ENCODE measurements around the gene AMH.

AMH gene

GRCh38 chr19:2221250-2221831 is 27.8 kb upstream of the AMH start:
- DNase-seq (ENCODE audit: low read depth in 2 of 2): no peak

DNA sequence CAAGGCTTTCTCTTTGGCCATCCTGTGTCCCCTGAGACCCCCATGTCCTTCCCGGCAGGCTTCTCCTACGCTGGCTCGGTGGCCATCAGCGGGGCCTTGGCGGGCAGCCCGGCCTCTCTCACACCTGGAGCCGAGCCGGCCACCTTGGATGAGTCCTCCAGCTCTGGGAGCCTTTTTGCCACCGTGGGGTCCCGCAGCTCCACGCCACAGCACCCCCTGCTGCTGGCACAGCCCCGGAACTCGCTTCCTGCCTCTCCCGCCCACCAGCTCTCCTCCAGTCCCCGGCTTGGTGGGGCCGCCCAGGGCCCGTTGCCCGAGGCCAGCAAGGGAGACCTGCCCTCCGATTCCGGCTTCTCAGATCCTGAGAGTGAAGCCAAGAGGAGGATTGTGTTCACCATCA is 27.2 kb upstream of the AMH start:
- no peak for DNase-seq (ENCODE audit: low read depth in 2 of 2)

GRCh38 chr19:2223391-2223790 is 25.7 kb upstream of the AMH start:
- no peak for DNase-seq (ENCODE audit: low read depth in 2 of 2)

GRCh38 chr19:2223959-2224358 is 25.2 kb upstream of the AMH start:
- no peak for DNase-seq (ENCODE audit: low read depth in 2 of 2)

- DNase-seq (ENCODE audit: low read depth in 2 of 2): no peak
These were observed 24.3 kb upstream of the AMH start for GRCh38 chr19:2224754-2225349.

DNA sequence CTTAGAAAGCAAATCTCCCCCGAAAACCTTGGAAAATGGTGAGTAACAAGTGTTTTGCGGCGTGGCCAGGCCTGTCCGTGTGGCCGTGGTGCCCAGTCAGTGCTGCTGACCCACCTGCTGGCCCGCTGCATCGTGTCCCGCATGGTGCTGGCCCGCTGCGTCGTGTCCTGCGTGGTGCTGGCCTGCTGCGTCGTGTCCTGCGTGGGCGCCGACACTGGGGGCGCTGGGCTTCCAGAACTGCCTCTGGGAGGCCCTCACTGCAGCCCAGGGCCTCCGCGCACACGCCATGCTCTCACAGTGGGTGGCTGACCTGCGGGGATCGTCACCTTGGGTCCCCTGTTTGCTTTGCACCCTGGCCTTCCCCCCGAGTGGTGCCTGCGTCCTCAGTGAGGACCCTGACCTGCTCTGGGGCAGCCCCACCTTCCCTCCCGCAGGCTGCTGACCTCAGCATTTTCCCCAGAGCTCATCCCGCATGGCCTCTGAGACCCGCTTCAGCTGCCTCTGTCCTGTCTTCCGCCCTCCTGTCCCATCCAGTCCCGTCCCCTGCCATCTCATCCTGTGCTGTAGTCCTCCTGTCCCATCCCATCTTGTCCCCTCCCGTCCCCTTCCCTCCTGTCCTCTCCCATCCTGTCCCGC is 23.6 kb upstream of the AMH start:
- DNase-seq (ENCODE audit: low read depth in 2 of 2): no peak

DNA sequence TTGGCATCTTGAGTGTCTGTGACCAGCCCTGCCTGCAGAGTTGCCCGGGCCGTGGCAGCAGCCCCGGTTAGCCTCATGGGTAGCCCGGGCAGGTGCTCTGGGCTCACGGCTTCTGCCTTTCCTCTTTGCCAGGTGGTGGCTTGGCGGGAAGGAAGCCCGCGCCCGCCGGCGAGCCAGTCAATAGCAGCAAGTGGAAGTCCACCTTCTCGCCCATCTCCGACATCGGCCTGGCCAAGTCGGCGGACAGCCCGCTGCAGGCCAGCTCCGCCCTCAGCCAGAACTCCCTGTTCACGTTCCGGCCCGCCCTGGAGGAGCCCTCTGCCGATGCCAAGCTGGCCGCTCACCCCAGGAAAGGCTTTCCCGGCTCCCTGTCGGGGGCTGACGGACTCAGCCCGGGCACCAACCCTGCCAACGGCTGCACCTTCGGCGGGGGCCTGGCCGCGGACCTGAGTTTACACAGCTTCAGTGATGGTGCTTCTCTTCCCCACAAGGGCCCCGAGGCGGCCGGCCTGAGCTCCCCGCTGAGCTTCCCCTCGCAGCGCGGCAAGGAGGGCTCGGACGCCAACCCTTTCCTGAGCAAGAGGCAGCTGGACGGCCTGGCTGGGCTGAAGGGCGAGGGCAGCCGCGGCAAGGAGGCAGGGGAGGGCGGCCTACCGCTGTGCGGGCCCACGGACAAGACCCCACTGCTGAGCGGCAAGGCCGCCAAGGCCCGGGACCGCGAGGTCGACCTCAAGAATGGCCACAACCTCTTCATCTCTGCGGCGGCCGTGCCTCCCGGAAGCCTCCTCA is 22.9 kb upstream of the AMH start:
- no peak for DNase-seq (ENCODE audit: low read depth in 2 of 2)

- no peak for DNase-seq (ENCODE audit: low read depth in 2 of 2)
These were observed 22.2 kb upstream of the AMH start for GRCh38 chr19:2226840-2227360.

- DNase-seq (ENCODE audit: low read depth in 2 of 2): no peak
These were observed 21.5 kb upstream of the AMH start for GRCh38 chr19:2227415-2228156.

DNA sequence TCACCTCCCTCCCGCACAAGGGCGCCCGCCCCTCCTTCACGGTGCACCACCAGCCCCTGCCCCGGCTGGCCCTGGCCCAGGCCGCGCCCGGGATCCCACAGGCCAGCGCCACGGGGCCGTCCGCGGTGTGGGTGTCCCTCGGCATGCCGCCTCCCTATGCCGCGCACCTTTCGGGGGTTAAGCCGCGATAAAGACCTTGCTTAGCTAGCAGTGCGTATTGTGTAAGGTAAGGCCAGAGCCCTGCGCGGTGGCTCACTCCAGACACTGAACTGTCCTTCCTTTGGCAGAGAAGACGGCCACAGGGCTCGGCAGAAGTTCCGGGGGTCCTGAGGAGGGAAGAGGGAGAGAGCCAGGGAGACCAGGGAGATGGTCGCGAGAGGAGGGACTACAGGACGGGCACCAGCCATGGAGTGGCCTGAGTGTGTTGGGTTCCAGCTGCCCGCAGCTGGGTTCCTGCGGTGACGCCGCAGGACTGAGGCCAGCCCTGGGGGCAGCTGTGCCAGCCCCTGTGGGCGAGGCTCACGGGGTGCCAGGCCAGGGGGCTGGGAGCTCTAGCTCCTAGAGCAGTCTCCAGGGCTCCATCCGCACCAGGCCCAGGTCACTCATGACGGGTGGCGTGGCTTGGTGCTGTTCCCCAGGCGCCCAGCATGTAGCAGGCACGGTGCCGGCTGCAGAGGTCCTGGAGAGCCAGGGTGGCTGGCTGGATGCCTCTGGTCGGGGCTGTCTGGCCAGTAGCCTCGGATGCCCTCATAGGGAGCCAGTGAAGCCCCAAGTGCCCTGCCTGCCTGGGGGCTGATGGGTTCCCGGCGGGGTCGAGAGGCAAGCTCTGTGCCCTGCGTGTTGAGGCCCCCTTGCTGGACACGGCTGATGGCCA is 20.7 kb upstream of the AMH start:
- no peak for DNase-seq (ENCODE audit: low read depth in 2 of 2)

GRCh38 chr19:2229103-2230032 is 19.8 kb upstream of the AMH start:
- DNase-seq (ENCODE audit: low read depth in 2 of 2): no peak

DNA sequence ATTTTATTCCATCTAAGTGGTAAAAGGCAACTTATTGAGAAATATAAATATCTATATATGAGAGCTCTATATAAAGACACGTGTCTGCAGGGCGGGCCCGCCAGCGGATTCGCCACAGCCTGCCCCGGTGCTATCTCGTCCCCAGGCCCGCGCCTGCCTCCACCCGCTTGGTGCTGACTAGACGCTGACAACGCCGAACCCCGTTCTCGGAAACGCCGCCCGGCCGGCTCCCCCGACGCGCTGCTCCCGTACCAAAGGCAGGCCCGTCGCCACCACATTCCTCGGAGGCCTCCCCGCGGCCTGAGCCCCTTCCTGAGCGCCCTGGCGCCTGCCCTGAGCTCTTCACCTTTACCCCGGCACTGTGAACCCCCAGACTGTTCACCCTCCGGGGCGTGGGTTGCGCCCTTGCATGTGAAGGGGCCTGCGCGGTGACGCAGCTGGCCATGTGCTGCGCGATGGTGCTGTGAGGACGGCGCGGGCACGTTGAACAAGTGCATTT is 19.0 kb upstream of the AMH start:
- no peak for DNase-seq (ENCODE audit: low read depth in 2 of 2)

DNA sequence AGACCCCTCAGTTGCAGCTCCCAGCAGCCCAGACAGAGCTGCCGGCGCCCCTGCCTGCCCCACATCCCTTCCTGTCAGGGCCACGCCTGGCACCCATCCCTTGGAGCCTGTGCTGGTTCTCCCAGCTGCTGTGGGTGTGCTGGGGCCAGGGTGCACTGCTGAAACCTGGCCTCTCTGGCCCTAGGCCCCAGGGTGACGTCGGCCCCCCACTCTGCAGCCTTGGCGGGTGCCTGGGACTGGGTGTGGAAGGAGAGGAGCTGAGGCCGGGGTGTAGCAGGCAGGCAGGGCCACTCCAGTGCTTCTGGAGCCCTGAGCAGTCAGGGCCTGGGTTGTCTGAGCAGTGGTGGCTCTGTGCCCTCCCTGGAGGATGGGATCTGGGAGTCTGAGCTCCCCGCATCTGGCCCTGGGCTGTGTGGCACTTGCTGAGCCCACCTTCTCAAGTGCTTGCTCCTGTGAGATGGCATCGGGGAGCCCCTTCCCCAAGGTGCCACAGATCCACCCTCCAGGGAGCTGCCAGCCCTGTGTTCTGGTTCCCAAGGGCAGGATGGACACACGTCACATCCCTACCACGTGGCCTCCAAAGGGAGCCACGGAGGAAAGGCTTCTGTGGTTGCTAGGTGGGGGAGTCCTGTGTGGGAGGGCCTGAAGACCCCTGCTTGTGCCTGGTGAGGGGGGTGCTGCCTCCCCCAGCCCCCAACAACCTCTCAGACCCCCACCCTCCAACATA is 18.2 kb upstream of the AMH start:
- no peak for DNase-seq (ENCODE audit: low read depth in 2 of 2)

DNA sequence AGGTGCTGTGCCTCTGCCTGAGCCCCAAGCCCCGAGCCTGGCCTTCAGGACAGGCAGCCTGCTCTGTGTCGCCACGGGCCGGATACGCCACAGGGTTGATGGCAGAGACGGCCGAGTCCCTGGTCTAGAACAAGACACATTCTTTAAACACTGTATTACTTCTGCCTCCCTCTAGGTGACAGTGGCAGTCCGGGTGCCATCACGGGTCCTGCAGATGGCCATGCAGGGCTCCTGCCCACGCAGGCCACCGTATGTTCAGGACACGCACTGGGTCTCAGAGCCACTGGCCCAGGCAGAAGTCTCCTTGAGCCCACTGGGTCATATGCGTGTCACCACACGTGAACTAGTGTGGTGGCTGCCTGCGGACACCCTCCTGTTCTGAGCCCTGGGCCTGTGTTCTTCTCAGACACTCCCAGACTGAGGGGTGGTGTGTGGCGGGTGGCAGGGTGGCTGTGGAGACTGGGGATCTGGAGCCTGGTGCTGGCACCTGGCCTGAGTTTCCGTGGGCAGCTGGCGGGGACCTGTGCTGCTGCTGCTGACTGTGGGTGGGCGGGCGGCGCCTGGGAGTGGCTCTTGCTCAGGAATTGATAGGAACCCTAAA is 17.4 kb upstream of the AMH start:
- no peak for DNase-seq (ENCODE audit: low read depth in 2 of 2)

- no peak for DNase-seq (ENCODE audit: low read depth in 2 of 2)
These were observed 16.6 kb upstream of the AMH start for GRCh38 chr19:2232286-2233151.

DNA sequence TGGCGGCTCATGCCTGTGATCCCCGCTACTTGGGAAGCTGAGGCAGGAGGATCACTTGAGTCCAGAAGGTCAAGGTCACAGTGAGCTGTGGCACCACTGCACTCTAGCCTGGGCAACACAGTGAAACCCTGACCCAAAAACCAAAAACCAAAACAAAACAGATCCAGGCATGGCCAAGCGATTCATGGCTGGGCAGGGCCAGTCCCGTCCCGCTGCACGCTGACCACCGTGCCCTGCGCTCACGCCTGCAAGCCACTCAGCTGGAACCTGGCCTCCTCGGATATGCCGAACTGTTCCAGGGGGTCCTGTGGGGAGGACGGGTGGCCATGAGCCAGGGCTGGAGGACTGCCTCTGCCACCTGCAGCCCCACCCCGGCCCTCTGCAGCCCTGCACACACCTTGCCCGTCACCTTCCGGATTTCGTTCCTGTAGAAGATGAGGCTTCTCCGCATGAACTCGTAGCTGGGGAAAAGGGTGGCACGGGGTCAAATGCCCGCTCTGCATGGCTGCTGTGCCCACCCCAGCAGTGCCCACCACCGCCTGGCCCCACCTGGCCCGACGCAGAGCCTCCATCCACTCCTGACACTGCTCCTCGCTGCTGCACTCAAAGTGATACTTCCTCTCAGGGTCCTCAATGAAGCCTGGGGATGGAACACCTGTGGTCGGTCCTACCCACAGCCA is 15.4 kb upstream of the AMH start:
- DNase-seq (ENCODE audit: low read depth in 2 of 2): no peak

DNA sequence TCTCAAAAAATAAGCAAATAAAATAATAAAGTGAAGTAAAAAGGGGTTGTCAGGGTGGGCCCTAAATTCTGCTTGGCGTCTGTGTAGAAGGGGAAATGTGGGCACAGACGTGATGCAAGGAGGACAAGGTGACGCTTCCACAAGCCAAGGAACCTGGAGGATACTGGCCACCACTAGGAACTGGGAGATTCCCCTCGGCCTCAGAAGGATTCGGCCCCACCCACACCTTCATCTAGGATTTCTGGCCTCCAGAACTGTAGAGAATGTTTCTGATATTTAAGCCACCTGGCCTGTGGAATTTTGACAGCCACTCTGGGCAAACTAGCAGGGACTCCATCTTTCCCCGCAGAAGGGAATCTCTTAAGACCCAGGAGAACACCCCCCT is 14.1 kb upstream of the AMH start:
- DNase-seq (ENCODE audit: low read depth in 2 of 2): no peak

All from stimulated activated CD4-positive, alpha-beta T cell treated with anti-CD3 and anti-CD28 coated beads, Interleukin-12 subunit alpha, Interleukin-12 subunit beta, amount 100 ng/mL, for 24 hours (primary cell).